Measurements from ENCODE around the gene CFAP161.
"Not testable (repeated sequence)": the region's sequence is repeated elsewhere in the genome, so short reads cannot be mapped to it uniquely, and the experiment has no call there.

Gene CFAP161

DNA sequence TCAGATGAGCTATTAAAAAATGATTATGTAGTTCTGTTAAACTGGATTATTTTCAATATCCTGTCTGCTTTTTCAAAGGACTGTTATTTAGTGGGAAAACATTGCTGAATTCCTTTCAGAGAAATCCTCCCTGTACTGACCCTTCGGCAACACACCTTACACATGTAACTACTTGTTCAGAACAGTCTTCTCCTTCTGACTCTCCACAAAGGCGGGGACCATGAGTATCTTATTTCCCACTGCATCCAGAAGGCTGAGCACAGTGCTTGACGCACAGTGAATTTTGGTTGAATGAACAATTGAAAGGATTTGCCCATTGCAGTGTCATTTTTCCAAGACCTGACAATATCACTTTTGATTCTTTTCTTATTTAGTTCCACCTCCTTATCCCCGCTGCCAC, 23.1 kb upstream of the CFAP161 start:
- DNase-seq (ENCODE audit: low read depth) = no peak
- H3K27me3 ChIP-seq (replicated peaks; ENCODE audit: control insufficient read depth, insufficient read depth, low read length) = no peaks in the 10 kb centered on the region
- H3K36me3 ChIP-seq (ENCODE audit: control insufficient read depth, insufficient read depth, low read length, severe bottlenecking) = no peaks in the 10 kb centered on the region
- H3K9me3 ChIP-seq (ENCODE audit: control insufficient read depth, low read length) = no peaks in the 10 kb centered on the region
- H3K4me3 ChIP-seq (ENCODE audit: low read length) = no peak overlapping the region
- H3K4me1 ChIP-seq (ENCODE audit: control insufficient read depth, insufficient read depth, low read length) = peaks cover 6% of the 10 kb centered on the region
- H3K9ac ChIP-seq (ENCODE audit: low read length) = no peak overlapping the region

DNA sequence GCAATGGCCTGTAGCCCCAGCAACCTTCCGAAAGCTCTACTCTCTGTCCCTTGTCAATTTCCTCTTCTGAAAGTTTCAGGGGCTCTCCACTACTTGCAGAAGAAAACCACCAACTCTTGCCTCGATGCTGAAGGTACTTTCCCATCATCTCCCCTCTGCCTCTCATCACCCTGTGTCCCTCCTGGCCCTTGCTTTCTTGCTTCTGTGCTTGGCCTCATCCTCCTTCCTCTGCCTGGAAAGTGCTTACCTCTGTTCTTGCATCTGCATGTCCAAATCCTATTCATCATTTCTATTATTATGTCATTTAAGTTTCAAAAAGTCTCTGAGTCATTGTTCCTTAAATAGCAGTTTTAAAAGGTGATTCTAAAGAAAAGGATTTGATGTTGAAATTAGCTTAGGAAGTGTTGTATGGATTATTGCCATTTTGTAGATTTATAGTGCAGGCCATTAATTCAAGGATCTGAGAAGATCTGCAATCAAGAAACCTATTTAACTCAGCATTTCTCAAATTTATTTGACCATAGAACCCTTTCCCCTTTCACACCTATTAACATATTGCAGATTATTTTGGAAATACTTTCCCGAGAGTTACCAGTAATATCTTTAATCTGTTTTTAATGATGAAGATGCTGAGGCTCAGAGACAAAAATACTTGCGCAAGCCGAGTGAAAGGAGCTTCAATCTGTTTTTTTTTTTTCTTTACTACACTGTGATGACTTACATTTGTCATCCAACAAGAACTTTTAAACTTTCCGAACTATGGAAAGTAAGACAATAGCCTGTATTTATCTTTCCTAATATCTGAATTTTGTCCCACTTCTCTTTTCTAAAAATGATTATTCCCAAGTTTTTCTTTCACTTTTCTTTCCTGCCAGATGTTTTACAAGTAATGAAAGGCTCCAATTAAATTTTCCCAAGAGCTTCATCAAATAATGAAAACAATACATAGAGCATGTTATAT, 22.3 kb upstream of the CFAP161 start:
- Histone ChIP-seq H3K4me3 (ENCODE audit: low read length) (no peak overlapping the region), H3K36me3 (ENCODE audit: control insufficient read depth, insufficient read depth, low read length, severe bottlenecking) (no peaks in the 10 kb centered on the region), H3K27me3 (replicated peaks; ENCODE audit: control insufficient read depth, insufficient read depth, low read length) (no peaks in the 10 kb centered on the region), H3K4me1 (ENCODE audit: control insufficient read depth, insufficient read depth, low read length) (peaks cover 11% of the 10 kb centered on the region), H3K9me3 (ENCODE audit: control insufficient read depth, low read length) (no peaks in the 10 kb centered on the region), H3K9ac (ENCODE audit: low read length) (no peak overlapping the region)
- DNase-seq (ENCODE audit: low read depth) = no peak

DNA sequence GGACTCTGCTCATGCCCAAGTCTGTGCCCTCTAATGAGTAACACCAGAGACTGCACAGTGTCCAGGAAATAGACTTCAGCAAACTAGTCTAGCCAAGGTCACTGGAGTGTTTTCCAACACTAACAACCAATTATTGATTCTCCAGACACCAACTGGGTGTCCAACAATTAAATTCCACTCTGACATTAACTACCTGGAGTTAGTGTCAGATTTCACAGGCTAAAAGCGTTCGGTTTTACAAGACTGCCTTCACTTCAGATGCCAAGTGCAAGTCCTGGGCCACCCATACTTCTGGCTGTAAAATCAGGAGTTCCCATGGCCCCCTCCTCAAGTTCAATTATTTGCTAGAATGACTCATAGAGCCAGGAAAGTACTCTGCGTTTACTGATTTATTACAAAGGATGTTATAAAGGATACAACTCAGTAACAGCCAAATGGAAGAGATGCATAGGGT, 20.8 kb upstream of the CFAP161 start:
- DNase-seq (ENCODE audit: low read depth) = no peak
- Histone ChIP-seq H3K9ac (ENCODE audit: low read length) (no peak overlapping the region), H3K9me3 (ENCODE audit: control insufficient read depth, low read length) (no peaks in the 10 kb centered on the region), H3K27me3 (replicated peaks; ENCODE audit: control insufficient read depth, insufficient read depth, low read length) (no peaks in the 10 kb centered on the region), H3K4me3 (ENCODE audit: low read length) (no peak overlapping the region), H3K36me3 (ENCODE audit: control insufficient read depth, insufficient read depth, low read length, severe bottlenecking) (no peaks in the 10 kb centered on the region), H3K4me1 (ENCODE audit: control insufficient read depth, insufficient read depth, low read length) (peaks cover 12% of the 10 kb centered on the region)

DNA sequence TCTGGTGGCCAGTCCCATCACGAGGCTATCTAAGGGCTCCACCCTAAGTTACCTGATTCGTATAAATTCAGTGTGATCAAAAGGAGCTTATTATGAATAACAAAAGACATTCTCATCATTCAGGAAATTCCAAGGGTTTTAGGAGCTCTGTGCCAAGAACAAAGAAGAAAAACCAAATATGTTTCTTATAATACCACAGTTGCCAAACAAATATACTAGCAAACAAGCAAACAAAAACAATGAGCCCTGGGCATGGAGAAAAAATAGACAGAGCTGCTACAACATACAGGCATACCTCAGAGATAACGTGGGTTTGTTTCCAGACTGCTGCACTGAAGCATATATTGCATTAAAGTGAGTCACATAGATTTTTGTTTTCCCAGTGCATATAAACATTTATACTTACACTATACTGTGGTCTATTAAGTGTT, 20.2 kb upstream of the CFAP161 start:
- H3K36me3 ChIP-seq (ENCODE audit: control insufficient read depth, insufficient read depth, low read length, severe bottlenecking) = no peaks in the 10 kb centered on the region
- no peak overlapping the region for H3K4me3 ChIP-seq (ENCODE audit: low read length)
- peaks cover 12% of the 10 kb centered on the region for H3K4me1 ChIP-seq (ENCODE audit: control insufficient read depth, insufficient read depth, low read length)
- no peaks in the 10 kb centered on the region for H3K9me3 ChIP-seq (ENCODE audit: control insufficient read depth, low read length)
- H3K9ac ChIP-seq (ENCODE audit: low read length) = no peak overlapping the region
- peak; percentile 77 for DNase-seq (ENCODE audit: low read depth)
- no peaks in the 10 kb centered on the region for H3K27me3 ChIP-seq (replicated peaks; ENCODE audit: control insufficient read depth, insufficient read depth, low read length)

DNA sequence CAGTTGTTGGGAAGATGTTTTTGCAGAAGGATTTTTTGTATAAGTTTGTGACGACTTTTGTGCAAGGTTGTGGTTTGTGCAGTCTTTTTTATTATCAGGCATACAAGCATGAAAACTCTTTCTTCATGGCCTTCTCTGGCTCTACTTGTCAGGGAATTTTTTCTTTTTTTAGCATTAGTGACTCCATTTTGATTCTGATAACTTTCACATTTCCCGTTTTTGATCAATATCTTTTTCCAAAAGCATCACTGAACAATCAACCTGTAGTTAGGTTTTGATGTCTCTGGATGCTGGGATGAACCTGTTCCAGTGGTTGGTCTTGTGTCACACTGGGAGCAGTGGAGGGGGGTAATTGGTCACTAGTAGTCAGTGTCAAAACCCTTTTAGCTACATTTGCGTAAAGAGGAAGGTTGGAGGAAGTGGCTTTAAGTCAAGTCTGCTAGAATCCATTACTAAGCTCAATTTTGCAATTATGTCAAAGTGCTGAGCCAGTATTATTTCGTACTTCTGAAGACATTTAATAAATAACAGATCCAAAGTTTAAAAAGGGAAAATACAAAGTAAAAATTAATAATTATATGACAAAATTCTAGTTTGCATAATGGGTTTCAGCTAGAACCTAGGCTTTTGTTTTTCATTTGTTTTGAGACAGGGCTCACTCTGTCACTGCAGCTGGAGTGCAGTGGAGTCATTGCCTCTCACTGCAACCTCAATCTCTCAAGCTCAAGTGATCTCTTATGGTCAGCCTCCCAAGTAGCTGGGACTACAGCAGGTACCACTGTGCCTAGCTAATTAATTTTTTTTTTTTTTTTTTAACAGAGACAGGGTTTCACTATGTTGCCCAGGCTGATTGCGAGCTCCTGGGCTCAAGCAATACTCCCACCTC, 18.8 kb upstream of the CFAP161 start:
- H3K4me1 ChIP-seq (ENCODE audit: control insufficient read depth, insufficient read depth, low read length) = peaks cover 12% of the 10 kb centered on the region
- H3K4me3 ChIP-seq (ENCODE audit: low read length) = no peak overlapping the region
- H3K27me3 ChIP-seq (replicated peaks; ENCODE audit: control insufficient read depth, insufficient read depth, low read length) = no peaks in the 10 kb centered on the region
- no peak overlapping the region for H3K9ac ChIP-seq (ENCODE audit: low read length)
- H3K9me3 ChIP-seq (ENCODE audit: control insufficient read depth, low read length) = no peaks in the 10 kb centered on the region
- no peaks in the 10 kb centered on the region for H3K36me3 ChIP-seq (ENCODE audit: control insufficient read depth, insufficient read depth, low read length, severe bottlenecking)
- DNase-seq (ENCODE audit: low read depth) = no peak

DNA sequence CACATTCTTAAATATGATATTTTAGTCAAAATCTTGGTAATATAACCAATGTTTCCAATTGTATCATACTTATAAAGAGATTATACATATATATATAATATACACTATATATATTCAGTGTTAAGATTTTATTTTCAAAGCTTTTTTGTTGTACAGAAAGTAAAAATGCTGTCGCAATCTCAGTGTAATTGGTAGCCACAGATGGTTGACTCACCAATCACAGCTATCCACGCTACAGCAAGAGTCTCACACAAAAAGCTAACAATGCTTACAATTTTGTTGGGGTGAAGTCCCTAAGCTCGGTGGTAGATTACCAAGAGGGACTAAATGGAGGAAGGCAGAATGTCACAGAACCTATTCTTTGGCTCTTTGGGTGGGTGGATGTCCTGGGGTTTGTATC, 16.9 kb upstream of the CFAP161 start:
- peaks cover 12% of the 10 kb centered on the region for H3K4me1 ChIP-seq (ENCODE audit: control insufficient read depth, insufficient read depth, low read length)
- H3K9ac ChIP-seq (ENCODE audit: low read length) = peak overlapping the region; percentile 66
- DNase-seq (ENCODE audit: low read depth) = peak; percentile 67
- H3K4me3 ChIP-seq (ENCODE audit: low read length) = no peak overlapping the region
- H3K36me3 ChIP-seq (ENCODE audit: control insufficient read depth, insufficient read depth, low read length, severe bottlenecking) = no peaks in the 10 kb centered on the region
- no peaks in the 10 kb centered on the region for H3K27me3 ChIP-seq (replicated peaks; ENCODE audit: control insufficient read depth, insufficient read depth, low read length)
- no peaks in the 10 kb centered on the region for H3K9me3 ChIP-seq (ENCODE audit: control insufficient read depth, low read length)

DNA sequence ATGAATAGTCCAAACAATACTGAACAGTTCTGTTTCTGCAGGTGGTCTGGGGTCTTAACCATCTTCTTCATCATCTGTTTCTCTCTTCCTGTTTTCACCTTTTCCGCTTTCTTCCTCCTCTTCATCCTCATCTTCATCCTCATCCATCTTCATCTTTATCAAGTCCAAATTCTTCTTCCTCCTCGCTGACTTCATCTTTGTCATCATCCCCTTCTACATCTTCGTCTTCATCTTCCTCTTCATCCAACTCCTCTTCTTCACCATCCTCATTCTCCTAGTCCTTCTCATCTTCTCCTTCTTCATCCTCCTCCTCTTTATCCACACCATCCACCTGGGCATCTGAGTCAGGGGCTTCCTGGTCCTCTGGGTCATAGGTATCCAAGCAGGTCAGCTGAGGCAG, 16.5 kb upstream of the CFAP161 start:
- H3K4me3 ChIP-seq (ENCODE audit: low read length) = no peak overlapping the region

DNA sequence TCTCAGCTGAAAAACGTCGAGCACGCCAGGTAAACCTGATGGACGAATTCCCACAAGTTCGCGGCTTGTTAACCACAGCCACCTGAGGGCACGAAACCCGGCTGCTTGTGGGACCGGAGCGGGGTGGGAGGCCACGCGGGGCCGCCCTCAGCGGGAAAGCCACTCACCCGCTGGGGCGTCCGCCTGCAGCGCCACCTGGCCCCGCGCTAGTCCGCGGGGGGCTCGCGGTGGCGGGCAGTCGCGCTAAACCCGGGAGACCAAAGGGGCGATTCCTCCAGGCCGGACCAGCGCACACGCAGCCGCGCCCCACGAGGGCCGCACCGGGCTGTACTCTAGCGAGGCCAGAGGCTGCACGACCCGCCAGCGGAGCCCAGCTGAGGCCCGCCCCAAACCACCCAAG, 15.7 kb upstream of the CFAP161 start:
- Histone ChIP-seq H3K27me3 (replicated peaks; ENCODE audit: control insufficient read depth, insufficient read depth, low read length) (no peaks in the 10 kb centered on the region), H3K4me3 (ENCODE audit: low read length) (no peak overlapping the region), H3K9ac (ENCODE audit: low read length) (no peak overlapping the region), H3K4me1 (ENCODE audit: control insufficient read depth, insufficient read depth, low read length) (peaks cover 12% of the 10 kb centered on the region), H3K9me3 (ENCODE audit: control insufficient read depth, low read length) (no peaks in the 10 kb centered on the region), H3K36me3 (ENCODE audit: control insufficient read depth, insufficient read depth, low read length, severe bottlenecking) (no peaks in the 10 kb centered on the region)
- DNase-seq (ENCODE audit: low read depth) = no peak

More for the DNA sequence above, 16.5 kb upstream of the CFAP161 start:
- no peak overlapping the region for H3K9ac ChIP-seq (ENCODE audit: low read length)
- H3K27me3 ChIP-seq (replicated peaks; ENCODE audit: control insufficient read depth, insufficient read depth, low read length) = no peaks in the 10 kb centered on the region
- H3K9me3 ChIP-seq (ENCODE audit: control insufficient read depth, low read length) = no peaks in the 10 kb centered on the region
- no peaks in the 10 kb centered on the region for H3K36me3 ChIP-seq (ENCODE audit: control insufficient read depth, insufficient read depth, low read length, severe bottlenecking)
- peaks cover 12% of the 10 kb centered on the region for H3K4me1 ChIP-seq (ENCODE audit: control insufficient read depth, insufficient read depth, low read length)
- DNase-seq (ENCODE audit: low read depth) = no peak

DNA sequence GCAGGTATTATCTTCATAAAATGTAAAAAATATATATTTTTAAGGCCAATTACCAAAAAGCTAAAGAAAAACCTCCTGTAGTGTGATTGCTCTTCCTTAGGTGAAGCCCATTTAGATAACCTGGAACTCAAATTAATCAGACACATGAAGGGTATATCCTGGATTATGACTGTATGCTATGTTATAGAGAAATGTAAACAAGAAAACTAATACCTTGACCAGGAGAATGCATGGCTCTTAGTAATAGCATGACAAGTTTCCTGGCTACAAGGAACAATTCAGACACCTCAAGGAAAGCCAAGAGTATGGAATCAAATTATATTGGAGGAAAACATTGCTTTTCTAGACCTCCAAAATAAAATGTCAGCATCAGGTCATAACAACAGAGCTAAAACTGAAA, 14.0 kb upstream of the CFAP161 start:
- Histone ChIP-seq H3K4me3 (ENCODE audit: low read length) (no peak overlapping the region), H3K36me3 (ENCODE audit: control insufficient read depth, insufficient read depth, low read length, severe bottlenecking) (no peaks in the 10 kb centered on the region), H3K9me3 (ENCODE audit: control insufficient read depth, low read length) (no peaks in the 10 kb centered on the region), H3K27me3 (replicated peaks; ENCODE audit: control insufficient read depth, insufficient read depth, low read length) (no peaks in the 10 kb centered on the region), H3K9ac (ENCODE audit: low read length) (no peak overlapping the region), H3K4me1 (ENCODE audit: control insufficient read depth, insufficient read depth, low read length) (peaks cover 12% of the 10 kb centered on the region)
- no peak for DNase-seq (ENCODE audit: low read depth)

DNA sequence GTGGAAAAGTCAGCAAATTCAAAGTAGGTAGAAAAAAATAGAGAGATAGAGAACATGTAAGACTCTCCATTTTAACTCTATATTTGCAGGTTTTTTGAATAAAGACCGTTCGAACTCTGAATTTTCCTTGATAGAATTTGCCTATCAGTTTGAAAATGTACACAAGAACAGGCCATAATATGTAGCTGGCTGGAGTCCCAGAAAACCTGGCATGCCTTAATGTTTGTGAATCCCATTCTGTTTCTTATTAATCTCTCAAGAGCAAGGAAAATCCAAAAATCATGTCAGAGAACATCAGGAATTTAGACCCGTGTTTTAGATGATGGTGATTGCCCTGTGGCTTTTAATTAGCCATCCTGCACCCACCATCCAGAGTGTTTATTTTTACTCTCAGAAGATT, 7.2 kb upstream of the CFAP161 start:
- H3K9ac ChIP-seq (ENCODE audit: low read length) = no peak overlapping the region
- peak; percentile 70 for DNase-seq (ENCODE audit: low read depth)

DNA sequence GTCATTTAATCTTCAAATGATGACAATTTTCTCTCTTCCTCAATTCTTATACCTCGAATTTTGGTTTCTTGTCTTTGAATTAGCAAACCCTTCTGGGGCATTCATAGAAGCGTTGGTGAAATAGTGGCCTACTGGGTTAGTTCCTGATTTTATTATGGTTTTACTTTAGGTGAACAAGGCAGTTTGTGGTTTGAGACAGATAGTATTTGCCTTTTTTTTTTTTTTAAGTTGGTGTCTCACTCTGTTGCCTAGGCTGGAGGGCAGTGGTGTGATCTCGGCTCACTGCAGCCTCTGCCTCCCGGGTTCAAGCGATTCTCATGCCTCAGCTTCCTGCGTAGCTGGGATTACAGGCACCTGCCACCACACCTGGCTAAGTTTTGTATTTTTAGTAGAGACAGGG, 7.4 kb downstream of the CFAP161 start:
- H3K9me3 ChIP-seq (ENCODE audit: control insufficient read depth, low read length); H3K36me3 ChIP-seq (ENCODE audit: control insufficient read depth, insufficient read depth, low read length, severe bottlenecking); DNase-seq (ENCODE audit: low read depth); H3K9ac ChIP-seq (ENCODE audit: low read length); H3K27me3 ChIP-seq (replicated peaks; ENCODE audit: control insufficient read depth, insufficient read depth, low read length); H3K4me3 ChIP-seq (ENCODE audit: low read length): not testable (repeated sequence)
- H3K4me1 ChIP-seq (ENCODE audit: control insufficient read depth, insufficient read depth, low read length) = peaks cover 13% of the 10 kb centered on the region

More for the DNA sequence above, 7.2 kb upstream of the CFAP161 start:
- H3K36me3 ChIP-seq (ENCODE audit: control insufficient read depth, insufficient read depth, low read length, severe bottlenecking) = no peaks in the 10 kb centered on the region
- no peaks in the 10 kb centered on the region for H3K27me3 ChIP-seq (replicated peaks; ENCODE audit: control insufficient read depth, insufficient read depth, low read length)
- H3K4me3 ChIP-seq (ENCODE audit: low read length) = no peak overlapping the region
- H3K9me3 ChIP-seq (ENCODE audit: control insufficient read depth, low read length) = no peaks in the 10 kb centered on the region
- H3K4me1 ChIP-seq (ENCODE audit: control insufficient read depth, insufficient read depth, low read length) = no peaks in the 10 kb centered on the region
